Mucosa of descending colon (tissue), 3 donors: ENCODE results near the gene IRAK1. TPM values are rescaled to one million over a fixed set of nuclear protein-coding genes. Genes with fewer than 3 reads are reported as not detected.
A peak's percentile ranks its signal among the peaks of the same experiment; 100 is the strongest.

ENCODE experiments used
- ATAC-seq: fragments of 200-7000 bp; cut with Tn5 transposase; one replicate; pipeline ENCODE4 v1.9.1; 2020; ENCODE audit warnings: mild to moderate bottlenecking, moderate library complexity
- DNase-seq, 3 donors: peaks; one replicate each; pipeline ENCODE4 v3.0.0-alpha.2; 2020
- H3K36me3 ChIP-seq: fragments of 200-600 bp; one replicate; pipeline ENCODE4 v1.8.0; 2021; ENCODE audit warnings: low read depth, mild to moderate bottlenecking
- H3K4me1 ChIP-seq: fragments of 200-600 bp; one replicate; pipeline ENCODE4 v1.8.0; 2021; ENCODE audit warnings: low read depth, mild to moderate bottlenecking
- H3K4me3 ChIP-seq: fragments of 200-600 bp; one replicate; pipeline ENCODE4 v1.8.0; 2021; ENCODE audit warnings: mild to moderate bottlenecking
- H3K9me3 ChIP-seq: fragments of 200-600 bp; one replicate; pipeline ENCODE4 v1.8.0; 2021; ENCODE audit warnings: mild to moderate bottlenecking
- intact Hi-C, 2 donors: fragments of 100-400 bp; cut with DNase I in 1 of 2; cut with micrococcal nuclease in 1 of 2; formaldehyde crosslinking; loops; one replicate each; pipeline versions ENCODE4 v1.11.0 to v1.11.1; 2022; cut with DNase I, micrococcal nuclease
- total RNA-seq, 3 donors: library from RNA; stranded (reverse); fragmentation: NEBNext Ultra II Directional in 2 of 3; extraction: Animal tissue kit (Norgen Biotek cat#: 25700) in 2 of 3; gene quantifications; one replicate each; pipeline versions ENCODE4 v1.2.1 to v1.2.4, GENCODE V29; 2021 to 2023
- TF ChIP-seq, protein P1 (sequence below): fragments of 200-600 bp; IDR thresholded peaks from one replicate; pipeline ENCODE4 v1.8.0; 2022; ENCODE audit warnings: antibody characterized with exemption, mild to moderate bottlenecking
- donor health status: DM: no; HTN: no; CAD: no; lungs with moderate emphysema.
- donor health status: DM: no; HTN: no; CAD: no.
- donor health status: DM: no; HTN: yes; CAD: no.

IRAK1 gene
- total RNA-seq, 3 donors from 2014 or later: 66.5 to 96.0 (median 85.2) TPM

DNA sequence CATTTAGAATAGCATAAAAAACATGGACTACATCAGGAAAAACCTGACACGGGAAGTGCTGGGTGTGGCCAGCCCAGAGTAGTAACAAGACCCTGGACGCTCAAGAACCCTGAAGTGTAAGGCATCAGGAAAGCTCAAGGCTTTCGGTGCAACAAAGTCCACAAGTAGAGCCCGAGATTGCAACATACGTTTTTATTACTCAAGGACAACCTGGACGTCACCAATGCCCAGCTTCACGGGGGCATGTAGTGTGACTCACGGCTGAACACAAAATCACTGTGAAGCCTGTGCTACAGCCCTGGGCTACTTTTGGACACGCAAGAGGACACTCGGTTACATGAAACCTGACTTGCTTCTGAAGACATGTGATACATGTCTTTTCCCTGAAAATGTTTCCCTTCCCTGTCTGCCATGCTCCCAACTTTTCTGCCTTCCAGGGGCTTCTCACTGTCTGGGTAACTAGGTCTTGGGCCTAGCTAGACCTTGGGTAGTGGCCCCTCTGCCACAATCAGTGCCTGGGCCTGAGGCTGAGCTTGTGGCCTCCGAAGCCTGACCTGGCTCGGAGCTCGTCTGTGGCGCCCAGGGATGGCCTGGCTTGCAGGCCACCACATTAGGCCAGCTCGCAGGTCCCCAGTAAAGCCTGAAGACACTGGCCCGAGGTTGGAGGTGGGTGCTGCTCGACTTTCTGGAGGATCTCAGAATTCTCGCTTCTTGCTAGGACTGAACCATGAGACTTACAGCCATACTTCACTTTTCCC is 9.2 kb downstream of the IRAK1 start:
- Histone ChIP-seq H3K36me3 (no peaks in the 10 kb centered on the region), H3K4me3 (no peak overlapping the region), H3K4me1 (no peaks in the 10 kb centered on the region), H3K9me3 (no peaks in the 10 kb centered on the region)
- ATAC-seq: no peak
- intact Hi-C loops: no loop called here
- no peak for DNase-seq
- TF ChIP-seq, protein P1, sequence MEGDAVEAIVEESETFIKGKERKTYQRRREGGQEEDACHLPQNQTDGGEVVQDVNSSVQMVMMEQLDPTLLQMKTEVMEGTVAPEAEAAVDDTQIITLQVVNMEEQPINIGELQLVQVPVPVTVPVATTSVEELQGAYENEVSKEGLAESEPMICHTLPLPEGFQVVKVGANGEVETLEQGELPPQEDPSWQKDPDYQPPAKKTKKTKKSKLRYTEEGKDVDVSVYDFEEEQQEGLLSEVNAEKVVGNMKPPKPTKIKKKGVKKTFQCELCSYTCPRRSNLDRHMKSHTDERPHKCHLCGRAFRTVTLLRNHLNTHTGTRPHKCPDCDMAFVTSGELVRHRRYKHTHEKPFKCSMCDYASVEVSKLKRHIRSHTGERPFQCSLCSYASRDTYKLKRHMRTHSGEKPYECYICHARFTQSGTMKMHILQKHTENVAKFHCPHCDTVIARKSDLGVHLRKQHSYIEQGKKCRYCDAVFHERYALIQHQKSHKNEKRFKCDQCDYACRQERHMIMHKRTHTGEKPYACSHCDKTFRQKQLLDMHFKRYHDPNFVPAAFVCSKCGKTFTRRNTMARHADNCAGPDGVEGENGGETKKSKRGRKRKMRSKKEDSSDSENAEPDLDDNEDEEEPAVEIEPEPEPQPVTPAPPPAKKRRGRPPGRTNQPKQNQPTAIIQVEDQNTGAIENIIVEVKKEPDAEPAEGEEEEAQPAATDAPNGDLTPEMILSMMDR: no peak

DNA sequence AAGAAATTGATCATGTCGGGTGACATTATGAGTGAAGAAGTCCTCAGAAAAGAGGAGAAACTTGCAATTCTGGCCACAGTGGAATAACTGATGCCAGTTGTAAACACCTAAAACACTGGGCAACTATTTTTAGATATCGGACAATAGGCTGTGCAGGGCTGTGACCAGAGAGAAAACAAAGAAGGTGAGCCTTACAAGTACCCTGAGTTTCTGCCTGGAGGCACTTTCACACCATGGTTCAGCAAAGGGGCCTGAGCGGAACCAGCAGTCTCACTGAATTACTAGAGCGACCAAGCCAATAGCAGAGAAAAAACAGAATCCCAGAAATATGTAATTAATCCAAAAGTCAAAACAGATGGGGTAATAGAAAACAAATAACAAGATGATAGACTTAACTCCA is 11.2 kb downstream of the IRAK1 start:
- ATAC-seq (no peak), DNase-seq (no peak)
- no peaks in the 10 kb centered on the region for H3K4me1 ChIP-seq
- intact Hi-C loops: no loop called here
- TF ChIP-seq, protein P1: no peak
- H3K36me3 ChIP-seq: no peaks in the 10 kb centered on the region
- no peak overlapping the region for H3K4me3 ChIP-seq
- no peaks in the 10 kb centered on the region for H3K9me3 ChIP-seq

GRCh38 chrX:154006947-154007346 is 12.8 kb downstream of the IRAK1 start:
- ATAC-seq (no peak), DNase-seq (no peak)
- Histone ChIP-seq H3K4me1 (no peaks in the 10 kb centered on the region), H3K4me3 (no peak overlapping the region), H3K9me3 (no peaks in the 10 kb centered on the region), H3K36me3 (no peaks in the 10 kb centered on the region)
- TF ChIP-seq, protein P1: no peak
- intact Hi-C loops: no loop called here

DNA sequence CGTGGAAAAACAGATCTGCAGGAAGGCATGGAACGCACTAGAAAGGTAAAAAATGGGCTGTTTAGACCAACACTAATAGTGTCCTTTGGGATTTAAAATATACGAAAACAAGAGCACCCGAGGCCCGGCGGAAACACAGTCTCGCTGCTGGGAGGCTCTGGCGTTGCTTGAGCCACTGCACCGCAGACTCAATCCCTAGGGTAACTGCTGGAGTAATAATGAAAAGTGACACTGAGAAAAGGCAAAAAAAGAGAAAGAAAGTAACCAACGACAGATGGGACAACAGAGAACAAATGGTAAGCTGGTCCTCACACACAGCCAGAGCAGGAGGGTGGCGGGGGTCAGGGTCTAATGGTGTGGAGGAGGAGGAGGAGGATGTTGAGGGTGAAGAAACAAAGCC is 15.4 kb downstream of the IRAK1 start:
- DNase-seq: no peak
- H3K4me3 ChIP-seq: no peak overlapping the region
- ATAC-seq: no peak
- TF ChIP-seq, protein P1: no peak
- no peaks in the 10 kb centered on the region for H3K4me1 ChIP-seq
- intact Hi-C loops: no loop called here
- H3K9me3 ChIP-seq: no peaks in the 10 kb centered on the region
- no peaks in the 10 kb centered on the region for H3K36me3 ChIP-seq

DNA sequence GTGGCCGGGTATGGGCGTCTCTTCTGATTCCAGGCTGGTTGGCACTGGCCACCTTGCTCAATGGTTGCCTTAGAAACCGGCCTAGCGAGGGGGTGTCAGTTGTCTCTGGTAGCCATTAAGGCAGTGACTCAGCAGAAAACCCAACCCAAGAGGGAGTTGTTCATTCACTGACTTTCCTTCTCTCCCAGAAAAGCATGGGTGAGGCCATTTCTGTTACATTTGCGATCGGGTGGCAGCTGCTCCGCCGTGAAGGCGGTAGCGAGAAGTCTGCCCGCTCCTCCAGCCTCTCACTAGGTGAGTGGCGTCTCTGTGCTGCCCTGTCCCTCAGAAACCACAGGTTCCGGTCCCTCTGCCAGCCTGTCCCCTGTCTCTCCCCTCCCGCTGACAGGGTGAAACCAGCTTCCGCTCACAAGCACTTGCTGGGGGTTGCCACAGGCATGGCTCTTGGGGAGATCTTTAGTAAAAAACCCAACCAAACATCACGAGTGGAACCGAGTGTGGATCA is 17.4 kb downstream of the IRAK1 start:
- H3K9me3 ChIP-seq: no peaks in the 10 kb centered on the region
- no peaks in the 10 kb centered on the region for H3K4me1 ChIP-seq
- ATAC-seq: peak; percentile 45
- H3K4me3 ChIP-seq: no peak overlapping the region
- TF ChIP-seq, protein P1: no peak
- intact Hi-C loops: no loop called here
- peak in 1 of 3 donors; percentile 77 for DNase-seq
- no peaks in the 10 kb centered on the region for H3K36me3 ChIP-seq
